GM12878 (cell line): ENCODE results near the gene PVRIG.

Experiments
- DPF2 ChIP-seq: fragments of 450-650 bp; IDR thresholded peaks from 2 replicates; pipeline ENCODE4 v1.6.1; 2017; ENCODE audit warnings: mild to moderate bottlenecking
- EZH2 ChIP-seq: IDR thresholded peaks from 2 replicates; pipeline ENCODE4 v1.6.1; 2012; ENCODE audit warnings: low read depth, mild to moderate bottlenecking, control low read depth, inconsistent platforms, low read length, borderline replicate concordance; ENCODE audit not compliant: control insufficient read depth
- NFXL1 ChIP-seq: fragments of 450-650 bp; IDR thresholded peaks from 2 replicates; pipeline ENCODE4 v1.6.1; 2017; ENCODE audit warnings: antibody characterized with exemption, mild to moderate bottlenecking, borderline replicate concordance
- NFYB ChIP-seq: IDR thresholded peaks from 2 replicates; pipeline ENCODE4 v1.6.1; 2011; ENCODE audit warnings: low read depth, mild to moderate bottlenecking, low read length, improper control_type of control experiment, moderate library complexity; ENCODE audit not compliant: insufficient read depth
- POLR2A ChIP-seq: IDR thresholded peaks from 2 replicates; pipeline ENCODE4 v1.6.1; 2011; ENCODE audit warnings: low read depth, mild to moderate bottlenecking, low read length
- TF ChIP-seq, protein P1 (sequence below), 3 experiments: IDR thresholded peaks in 2 of 3; conservative IDR thresholded peaks in 1 of 3; 2 replicates each; pipeline ENCODE4 v1.5.1; 2011; ENCODE audit warnings: low read depth in 3 of 3, low read length in 3 of 3, mild to moderate bottlenecking in 3 of 3, control low read depth in 2 of 3, moderate library complexity in 2 of 3, inconsistent platforms in 1 of 3, mixed read lengths in 1 of 3; ENCODE audit not compliant: control insufficient read depth in 2 of 3, insufficient read depth in 1 of 3; ENCODE audit errors: extremely low read depth in 1 of 3
- TF ChIP-seq, protein P2 (sequence below): IDR thresholded peaks from 2 replicates; pipeline ENCODE4 v1.6.1; 2012; ENCODE audit warnings: mild to moderate bottlenecking, low read depth, low read length

DNA sequence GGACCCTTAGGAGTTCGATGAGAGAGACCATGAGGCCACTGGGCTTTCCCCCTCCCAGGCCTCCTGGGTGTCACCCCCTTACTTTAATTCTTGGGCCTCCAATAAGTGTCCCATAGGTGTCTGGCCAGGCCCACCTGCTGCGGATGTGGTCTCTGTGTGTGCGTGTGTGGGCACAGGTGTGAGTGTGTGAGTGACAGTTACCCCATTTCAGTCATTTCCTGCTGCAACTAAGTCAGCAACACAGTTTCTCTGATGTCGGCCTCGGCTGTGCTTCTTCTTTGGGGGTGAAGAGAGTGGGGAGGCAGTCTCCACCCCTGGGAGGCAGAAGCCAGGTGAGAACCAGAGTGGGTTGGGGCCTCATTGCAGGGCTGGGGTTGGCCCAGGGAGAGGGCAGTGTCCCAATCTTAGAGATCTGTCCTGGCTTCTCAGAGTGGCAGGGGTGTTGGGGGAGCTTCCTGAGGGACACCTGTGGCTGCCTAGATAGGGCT lies 1.5 kb downstream of the PVRIG start:
- TF ChIP-seq EZH2 (no peak), NFYB (no peak), DPF2 (peak; percentile 97), POLR2A (peak; percentile 84), NFXL1 (no peak)
- TF ChIP-seq, protein P1, sequence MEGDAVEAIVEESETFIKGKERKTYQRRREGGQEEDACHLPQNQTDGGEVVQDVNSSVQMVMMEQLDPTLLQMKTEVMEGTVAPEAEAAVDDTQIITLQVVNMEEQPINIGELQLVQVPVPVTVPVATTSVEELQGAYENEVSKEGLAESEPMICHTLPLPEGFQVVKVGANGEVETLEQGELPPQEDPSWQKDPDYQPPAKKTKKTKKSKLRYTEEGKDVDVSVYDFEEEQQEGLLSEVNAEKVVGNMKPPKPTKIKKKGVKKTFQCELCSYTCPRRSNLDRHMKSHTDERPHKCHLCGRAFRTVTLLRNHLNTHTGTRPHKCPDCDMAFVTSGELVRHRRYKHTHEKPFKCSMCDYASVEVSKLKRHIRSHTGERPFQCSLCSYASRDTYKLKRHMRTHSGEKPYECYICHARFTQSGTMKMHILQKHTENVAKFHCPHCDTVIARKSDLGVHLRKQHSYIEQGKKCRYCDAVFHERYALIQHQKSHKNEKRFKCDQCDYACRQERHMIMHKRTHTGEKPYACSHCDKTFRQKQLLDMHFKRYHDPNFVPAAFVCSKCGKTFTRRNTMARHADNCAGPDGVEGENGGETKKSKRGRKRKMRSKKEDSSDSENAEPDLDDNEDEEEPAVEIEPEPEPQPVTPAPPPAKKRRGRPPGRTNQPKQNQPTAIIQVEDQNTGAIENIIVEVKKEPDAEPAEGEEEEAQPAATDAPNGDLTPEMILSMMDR (IDR thresholded peaks at IDR 0.05 in 2 of 3, conservative IDR thresholded peaks at IDR 0.05 in 1 of 3; ENCODE audit: control insufficient read depth in 2 of 3, extremely low read depth in 1 of 3, insufficient read depth in 1 of 3, low read depth in 3 of 3, low read length in 3 of 3), result no peak
- TF ChIP-seq, protein P2, sequence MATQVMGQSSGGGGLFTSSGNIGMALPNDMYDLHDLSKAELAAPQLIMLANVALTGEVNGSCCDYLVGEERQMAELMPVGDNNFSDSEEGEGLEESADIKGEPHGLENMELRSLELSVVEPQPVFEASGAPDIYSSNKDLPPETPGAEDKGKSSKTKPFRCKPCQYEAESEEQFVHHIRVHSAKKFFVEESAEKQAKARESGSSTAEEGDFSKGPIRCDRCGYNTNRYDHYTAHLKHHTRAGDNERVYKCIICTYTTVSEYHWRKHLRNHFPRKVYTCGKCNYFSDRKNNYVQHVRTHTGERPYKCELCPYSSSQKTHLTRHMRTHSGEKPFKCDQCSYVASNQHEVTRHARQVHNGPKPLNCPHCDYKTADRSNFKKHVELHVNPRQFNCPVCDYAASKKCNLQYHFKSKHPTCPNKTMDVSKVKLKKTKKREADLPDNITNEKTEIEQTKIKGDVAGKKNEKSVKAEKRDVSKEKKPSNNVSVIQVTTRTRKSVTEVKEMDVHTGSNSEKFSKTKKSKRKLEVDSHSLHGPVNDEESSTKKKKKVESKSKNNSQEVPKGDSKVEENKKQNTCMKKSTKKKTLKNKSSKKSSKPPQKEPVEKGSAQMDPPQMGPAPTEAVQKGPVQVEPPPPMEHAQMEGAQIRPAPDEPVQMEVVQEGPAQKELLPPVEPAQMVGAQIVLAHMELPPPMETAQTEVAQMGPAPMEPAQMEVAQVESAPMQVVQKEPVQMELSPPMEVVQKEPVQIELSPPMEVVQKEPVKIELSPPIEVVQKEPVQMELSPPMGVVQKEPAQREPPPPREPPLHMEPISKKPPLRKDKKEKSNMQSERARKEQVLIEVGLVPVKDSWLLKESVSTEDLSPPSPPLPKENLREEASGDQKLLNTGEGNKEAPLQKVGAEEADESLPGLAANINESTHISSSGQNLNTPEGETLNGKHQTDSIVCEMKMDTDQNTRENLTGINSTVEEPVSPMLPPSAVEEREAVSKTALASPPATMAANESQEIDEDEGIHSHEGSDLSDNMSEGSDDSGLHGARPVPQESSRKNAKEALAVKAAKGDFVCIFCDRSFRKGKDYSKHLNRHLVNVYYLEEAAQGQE, result 0 out of 2 replicates have a peak, but pooled peaks have one; percentile 1
